Bronchial epithelial cell (primary cell): ENCODE results near the gene FXYD7. TPM values are rescaled to one million over a fixed set of nuclear protein-coding genes. Genes with fewer than 3 reads are reported as not detected.
A peak's percentile ranks its signal among the peaks of the same experiment; 100 is the strongest.
"Not testable (repeated sequence)": the region's sequence is repeated elsewhere in the genome, so short reads cannot be mapped to it uniquely, and the experiment has no call there.

ENCODE experiments used
- DNase-seq: peaks from one replicate; pipeline ENCODE4 v3.0.0-alpha.2; 2010; ENCODE audit warnings: low read depth
- FAIRE-seq: peaks from 2 replicates; lab custom pipeline; 2011; peaks lifted over from hg19 to GRCh38; lab: Jason Lieb, UNC
- H3K27me3 ChIP-seq: 2 replicates; pipeline ENCODE4 v1.5.1; 2011; ENCODE audit warnings: low read length; ENCODE audit not compliant: control insufficient read depth, insufficient read depth
- H3K36me3 ChIP-seq: 2 replicates; pipeline ENCODE4 v1.5.1; 2011; ENCODE audit warnings: low read length; ENCODE audit not compliant: control insufficient read depth, insufficient read depth
- H3K4me3 ChIP-seq: 2 replicates; pipeline ENCODE4 v1.5.1; 2011; ENCODE audit warnings: mild to moderate bottlenecking, low read depth, low read length, control low read depth
- total RNA-seq: library from RNA; depleted of rRNA; stranded (reverse); fragments of >200 nt; gene quantifications from 2 replicates; pipeline ENCODE4 v1.2.1, GENCODE V29; 2014
- TF ChIP-seq, protein P1 (sequence below): IDR thresholded peaks from 2 replicates; pipeline ENCODE4 v1.5.1; 2011; ENCODE audit warnings: mild to moderate bottlenecking, moderate library complexity, low read length, control low read depth, inconsistent platforms; ENCODE audit not compliant: insufficient read depth, severe bottlenecking

The FXYD7 gene
- total RNA-seq, 1 donor from 2014 or later, result not detected

DNA sequence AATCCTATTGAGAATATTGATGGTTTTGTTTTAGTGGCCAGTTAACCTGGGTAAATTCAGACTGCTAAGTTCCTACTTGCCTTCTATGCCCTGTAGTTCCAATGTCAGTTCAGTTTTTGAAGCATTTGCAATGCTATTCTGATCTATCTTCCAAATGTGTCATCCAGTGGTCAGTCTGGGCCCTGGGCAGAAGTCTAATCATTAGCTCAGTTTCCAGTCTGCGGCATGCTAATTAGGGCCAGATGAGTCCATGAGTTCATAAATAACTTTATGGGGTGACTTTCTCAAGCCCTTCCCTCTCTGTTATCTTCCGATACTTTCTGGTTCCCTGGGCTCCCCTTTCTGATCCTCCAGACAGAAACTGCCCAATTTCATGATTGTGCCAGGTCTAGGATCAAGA, 52.8 kb downstream of the FXYD7 start:
- TF ChIP-seq, protein P1, sequence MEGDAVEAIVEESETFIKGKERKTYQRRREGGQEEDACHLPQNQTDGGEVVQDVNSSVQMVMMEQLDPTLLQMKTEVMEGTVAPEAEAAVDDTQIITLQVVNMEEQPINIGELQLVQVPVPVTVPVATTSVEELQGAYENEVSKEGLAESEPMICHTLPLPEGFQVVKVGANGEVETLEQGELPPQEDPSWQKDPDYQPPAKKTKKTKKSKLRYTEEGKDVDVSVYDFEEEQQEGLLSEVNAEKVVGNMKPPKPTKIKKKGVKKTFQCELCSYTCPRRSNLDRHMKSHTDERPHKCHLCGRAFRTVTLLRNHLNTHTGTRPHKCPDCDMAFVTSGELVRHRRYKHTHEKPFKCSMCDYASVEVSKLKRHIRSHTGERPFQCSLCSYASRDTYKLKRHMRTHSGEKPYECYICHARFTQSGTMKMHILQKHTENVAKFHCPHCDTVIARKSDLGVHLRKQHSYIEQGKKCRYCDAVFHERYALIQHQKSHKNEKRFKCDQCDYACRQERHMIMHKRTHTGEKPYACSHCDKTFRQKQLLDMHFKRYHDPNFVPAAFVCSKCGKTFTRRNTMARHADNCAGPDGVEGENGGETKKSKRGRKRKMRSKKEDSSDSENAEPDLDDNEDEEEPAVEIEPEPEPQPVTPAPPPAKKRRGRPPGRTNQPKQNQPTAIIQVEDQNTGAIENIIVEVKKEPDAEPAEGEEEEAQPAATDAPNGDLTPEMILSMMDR, result no peak
- no peak for FAIRE-seq

DNA sequence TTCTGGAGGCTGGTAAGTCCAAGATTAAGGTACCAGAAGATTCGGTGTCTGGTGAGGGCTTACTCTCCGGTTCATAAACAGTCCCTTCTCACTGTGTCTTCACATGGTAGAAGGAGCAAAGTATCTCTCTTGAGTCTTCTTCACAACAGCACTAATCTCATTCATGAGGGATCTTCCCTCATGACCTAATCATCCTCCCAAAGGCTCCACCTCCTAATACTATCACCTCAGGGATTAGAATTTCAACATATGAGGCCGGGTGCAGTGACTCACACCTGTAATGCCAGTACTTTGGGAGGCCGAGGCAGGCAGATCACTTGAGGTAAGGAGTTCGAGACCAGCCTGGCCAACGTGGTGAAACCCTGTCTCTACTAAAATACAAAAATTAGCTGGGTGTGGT, 53.8 kb downstream of the FXYD7 start:
- not testable (repeated sequence) for H3K36me3 ChIP-seq, H3K4me3 ChIP-seq, H3K27me3 ChIP-seq, FAIRE-seq
- peak; percentile 64 for DNase-seq

More for the DNA sequence above, 52.8 kb downstream of the FXYD7 start:
- no peaks in the 10 kb centered on the region for H3K27me3 ChIP-seq
- no peaks in the 10 kb centered on the region for H3K36me3 ChIP-seq
- DNase-seq, result no peak
- no peak overlapping the region for H3K4me3 ChIP-seq

DNA sequence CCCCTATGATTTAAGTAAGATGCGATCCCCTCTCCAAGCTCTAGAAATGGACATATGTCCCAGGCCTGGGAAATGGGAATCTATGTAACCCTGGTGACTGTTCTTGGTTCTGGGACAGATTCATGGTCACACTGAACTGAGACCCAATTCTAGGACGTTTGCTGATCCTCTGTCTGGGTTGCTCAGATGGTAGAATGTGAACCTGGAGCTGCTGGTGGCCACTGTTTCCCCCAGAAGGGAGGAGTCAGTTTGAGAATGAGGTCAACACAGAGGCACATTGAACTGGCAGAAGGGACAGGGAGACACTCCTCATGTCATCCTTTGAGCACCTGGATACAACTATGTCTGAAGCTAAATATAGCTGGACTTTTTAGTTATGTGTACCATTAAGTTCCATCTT, 56.4 kb downstream of the FXYD7 start:
- no peaks in the 10 kb centered on the region for H3K27me3 ChIP-seq
- H3K36me3 ChIP-seq, result no peaks in the 10 kb centered on the region
- TF ChIP-seq, protein P1, result no peak
- no peak for FAIRE-seq
- DNase-seq, result no peak
- no peak overlapping the region for H3K4me3 ChIP-seq

DNA sequence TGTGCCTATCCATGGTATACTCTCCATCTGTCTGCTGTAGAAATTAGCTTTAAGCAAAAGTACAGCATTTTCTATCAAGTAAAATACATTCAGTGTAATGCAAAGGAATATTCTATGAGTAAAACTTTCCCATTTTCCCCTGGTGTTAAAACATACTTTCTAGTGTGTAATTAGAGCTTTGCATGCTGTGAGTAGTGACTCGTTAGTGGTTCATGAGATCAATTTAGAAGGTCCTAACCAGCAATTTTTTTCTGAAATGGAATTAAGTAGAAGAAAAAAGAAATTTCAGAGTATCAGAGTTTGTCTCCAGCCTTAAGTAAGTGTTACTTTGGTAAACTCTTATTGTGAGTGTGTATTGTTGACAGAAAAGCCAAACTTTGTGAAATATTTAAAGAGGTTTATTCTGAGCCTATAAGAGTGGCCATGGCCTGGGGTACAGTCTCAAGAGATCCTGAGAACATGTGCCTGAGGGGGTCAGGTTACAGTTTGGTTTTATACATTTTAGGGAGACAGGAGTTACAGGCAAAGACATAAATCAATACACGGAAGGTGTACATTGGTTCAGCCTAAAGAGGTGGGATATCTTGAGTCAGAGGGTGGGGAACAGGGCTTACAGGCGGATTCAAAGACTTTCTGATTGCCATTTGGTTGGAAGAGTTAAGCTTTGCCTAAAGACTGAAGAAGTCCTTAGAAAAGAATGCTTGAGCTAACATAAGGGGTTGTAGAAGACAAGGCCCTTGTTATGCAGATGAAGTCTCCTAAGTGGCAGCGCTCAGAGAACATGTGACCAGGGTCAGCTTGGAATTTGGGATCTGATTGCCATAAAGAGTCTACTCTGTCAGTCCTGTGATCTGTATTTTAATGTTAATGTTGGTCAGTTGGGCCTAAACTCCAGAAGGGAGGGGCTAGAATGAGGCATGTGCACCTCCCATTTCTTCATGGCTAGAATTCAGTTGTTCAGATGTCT, 60.0 kb downstream of the FXYD7 start:
- Histone ChIP-seq H3K27me3 (no peaks in the 10 kb centered on the region), H3K36me3 (no peaks in the 10 kb centered on the region), H3K4me3 (no peak overlapping the region)
- FAIRE-seq (no peak), DNase-seq (no peak)
- TF ChIP-seq, protein P1, result no peak

Other genes with a start within 250 kb of the FXYD7 start
- gene ZNF30, start 216.4 kb upstream of the FXYD7 start, total RNA-seq, result 1.5 and 3.7 TPM in 2 replicates
- 1.2 and 1.8 TPM in 2 replicates for gene ZNF792, start 179.0 kb upstream of the FXYD7 start, total RNA-seq
- 6.3 and 7.9 TPM in 2 replicates for gene GRAMD1A, start 142.9 kb upstream of the FXYD7 start, total RNA-seq
- 0.13 and 0.26 TPM in 2 replicates for gene SCN1B, start 112.8 kb upstream of the FXYD7 start, total RNA-seq
- not detected in 2 replicates for gene HPN, start 101.5 kb upstream of the FXYD7 start, total RNA-seq
- 309 and 548 TPM in 2 replicates for gene FXYD3, start 27.4 kb upstream of the FXYD7 start, total RNA-seq
- gene LGI4, start 8.2 kb upstream of the FXYD7 start, total RNA-seq, result not detected in 2 replicates
- not detected in 2 replicates for gene FXYD1, start 4.4 kb upstream of the FXYD7 start, total RNA-seq
- gene FXYD5, start 11.5 kb downstream of the FXYD7 start, total RNA-seq, result 11.3 and 12.4 TPM in 2 replicates
- not detected in 2 replicates for gene FAM187B, start 85.5 kb downstream of the FXYD7 start, total RNA-seq
- 11.3 and 27.0 TPM in 2 replicates for gene LSR, start 105.7 kb downstream of the FXYD7 start, total RNA-seq
- 60.8 and 67.3 TPM in 2 replicates for gene USF2, start 125.7 kb downstream of the FXYD7 start, total RNA-seq
- not detected in 2 replicates for gene HAMP, start 139.3 kb downstream of the FXYD7 start, total RNA-seq
- not detected in 2 replicates for gene MAG, start 148.9 kb downstream of the FXYD7 start, total RNA-seq
- 0.53 TPM in 1 of 2 replicates, not detected in the other for gene CD22, start 185.9 kb downstream of the FXYD7 start, total RNA-seq
- not detected in 2 replicates for gene FFAR1, start 204.6 kb downstream of the FXYD7 start, total RNA-seq
- gene FFAR3, start 215.2 kb downstream of the FXYD7 start, total RNA-seq, result not detected in 2 replicates
- gene GPR42, start 227.8 kb downstream of the FXYD7 start, total RNA-seq, result not detected in 2 replicates